Kidney epithelial cell (primary cell): ENCODE data around the gene FANCC. TPM values are rescaled to one million over a fixed set of nuclear protein-coding genes. Genes with fewer than 3 reads are reported as not detected.

Source experiments
- DNase-seq: peaks from one replicate; pipeline ENCODE4 v3.0.0-alpha.2; 2010; ENCODE audit warnings: low read depth
- H3K27me3 ChIP-seq: 2 replicates; pipeline ENCODE4 v1.6.0; 2011; ENCODE audit warnings: low read length; ENCODE audit not compliant: control insufficient read depth, insufficient read depth
- H3K36me3 ChIP-seq: 2 replicates; pipeline ENCODE4 v1.5.1; 2011; ENCODE audit warnings: low read length; ENCODE audit not compliant: control insufficient read depth, insufficient read depth
- H3K4me3 ChIP-seq: 2 replicates; pipeline ENCODE4 v1.5.1; 2011; ENCODE audit warnings: low read depth, mild to moderate bottlenecking, control low read depth, low read length
- total RNA-seq: library from RNA; depleted of rRNA; stranded (reverse); fragments of >200 nt; gene quantifications from 2 replicates; pipeline ENCODE4 v1.2.3, GENCODE V29; 2015
- TF ChIP-seq, protein P1 (sequence below): IDR thresholded peaks from 2 replicates; pipeline ENCODE4 v1.5.1; 2011; ENCODE audit warnings: mild to moderate bottlenecking, moderate library complexity, low read length, control low read depth, inconsistent platforms; ENCODE audit not compliant: insufficient read depth, poor library complexity, severe bottlenecking

FANCC gene
- total RNA-seq, 1 donor from 2014 or later, result 6.1 TPM

DNA sequence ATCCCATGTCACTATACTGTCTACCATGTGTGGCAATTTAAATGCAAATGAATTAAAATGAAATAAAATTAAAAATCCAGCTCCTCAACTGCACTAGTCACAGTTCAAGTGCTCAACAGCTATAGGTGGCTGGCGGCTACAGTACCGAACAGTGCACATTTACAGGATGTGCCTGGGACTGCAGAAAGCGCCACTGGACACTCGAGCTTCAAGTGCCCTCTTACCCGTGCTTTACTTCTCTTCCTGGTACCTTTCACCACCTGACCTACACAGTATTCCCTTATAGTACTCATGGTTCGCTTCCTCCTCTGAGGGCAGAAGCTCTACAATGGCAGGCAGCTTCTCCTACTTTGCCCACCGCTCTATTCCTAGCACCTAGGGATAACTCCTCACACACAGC is 166.6 kb downstream of the FANCC start:
- TF ChIP-seq, protein P1, sequence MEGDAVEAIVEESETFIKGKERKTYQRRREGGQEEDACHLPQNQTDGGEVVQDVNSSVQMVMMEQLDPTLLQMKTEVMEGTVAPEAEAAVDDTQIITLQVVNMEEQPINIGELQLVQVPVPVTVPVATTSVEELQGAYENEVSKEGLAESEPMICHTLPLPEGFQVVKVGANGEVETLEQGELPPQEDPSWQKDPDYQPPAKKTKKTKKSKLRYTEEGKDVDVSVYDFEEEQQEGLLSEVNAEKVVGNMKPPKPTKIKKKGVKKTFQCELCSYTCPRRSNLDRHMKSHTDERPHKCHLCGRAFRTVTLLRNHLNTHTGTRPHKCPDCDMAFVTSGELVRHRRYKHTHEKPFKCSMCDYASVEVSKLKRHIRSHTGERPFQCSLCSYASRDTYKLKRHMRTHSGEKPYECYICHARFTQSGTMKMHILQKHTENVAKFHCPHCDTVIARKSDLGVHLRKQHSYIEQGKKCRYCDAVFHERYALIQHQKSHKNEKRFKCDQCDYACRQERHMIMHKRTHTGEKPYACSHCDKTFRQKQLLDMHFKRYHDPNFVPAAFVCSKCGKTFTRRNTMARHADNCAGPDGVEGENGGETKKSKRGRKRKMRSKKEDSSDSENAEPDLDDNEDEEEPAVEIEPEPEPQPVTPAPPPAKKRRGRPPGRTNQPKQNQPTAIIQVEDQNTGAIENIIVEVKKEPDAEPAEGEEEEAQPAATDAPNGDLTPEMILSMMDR, result no peak
- H3K27me3 ChIP-seq, result no peaks in the 10 kb centered on the region

DNA sequence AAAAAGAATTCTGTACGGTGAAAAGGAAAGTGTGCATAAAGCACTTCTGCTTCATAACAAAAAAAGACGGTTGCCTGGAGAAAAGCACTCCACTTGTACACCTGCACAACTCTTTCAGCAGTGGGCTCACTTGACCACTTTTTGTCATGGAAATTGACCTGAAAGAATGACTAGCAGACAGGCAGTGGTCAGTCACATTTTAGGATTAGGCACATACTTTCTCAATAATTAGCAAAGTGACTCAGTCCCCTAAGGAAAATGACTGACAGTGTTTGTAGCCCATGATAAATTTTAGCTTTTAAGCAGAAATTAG is 169.3 kb downstream of the FANCC start:
- no peaks in the 10 kb centered on the region for H3K36me3 ChIP-seq
- no peak for DNase-seq
- TF ChIP-seq, protein P1, result no peak

More for the DNA sequence above, 166.6 kb downstream of the FANCC start:
- no peak for DNase-seq
- Histone ChIP-seq H3K4me3 (no peak overlapping the region), H3K36me3 (no peaks in the 10 kb centered on the region)

DNA sequence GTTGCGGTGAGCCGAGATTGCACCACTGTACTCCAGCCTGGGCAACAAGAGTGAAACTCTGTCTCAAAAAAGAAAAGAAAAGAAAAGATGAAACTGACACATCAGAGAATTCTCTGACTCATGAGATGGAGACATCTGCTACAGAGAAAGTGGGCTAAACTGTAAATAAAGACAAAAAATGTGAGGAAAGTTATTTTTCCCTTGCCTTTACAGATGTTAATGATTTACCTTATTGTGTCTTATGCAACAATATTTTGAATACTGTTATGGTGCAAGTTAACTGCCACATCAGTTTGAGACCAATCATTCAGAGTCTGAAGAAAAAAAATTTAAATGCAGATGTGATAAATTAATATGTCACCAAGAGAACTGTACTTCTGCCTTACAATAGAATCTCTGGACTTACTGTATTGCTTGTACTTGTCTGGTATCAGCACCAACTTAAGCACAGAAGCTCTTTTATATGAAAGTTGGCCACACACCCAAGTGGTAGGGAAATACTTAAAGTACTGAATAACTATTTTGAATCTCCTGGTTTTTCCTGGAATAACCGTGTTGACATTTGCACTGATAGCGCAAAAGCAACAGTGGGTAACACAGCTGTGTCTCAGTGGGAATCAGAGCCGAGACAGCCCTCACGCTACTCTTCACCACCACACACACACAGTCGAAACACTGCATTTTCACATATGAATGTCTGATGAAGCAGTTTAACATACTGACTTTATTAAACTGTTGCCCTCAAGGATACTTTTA is 169.9 kb downstream of the FANCC start:
- H3K4me3 ChIP-seq, result no peak overlapping the region
- no peaks in the 10 kb centered on the region for H3K36me3 ChIP-seq
- DNase-seq, result no peak
- TF ChIP-seq, protein P1, result no peak
- H3K27me3 ChIP-seq, result no peaks in the 10 kb centered on the region

More for the DNA sequence above, 169.3 kb downstream of the FANCC start:
- H3K27me3 ChIP-seq, result no peaks in the 10 kb centered on the region
- H3K4me3 ChIP-seq, result no peak overlapping the region

GRCh38 chr9:95143591-95144561 is 173.6 kb downstream of the FANCC start:
- Histone ChIP-seq H3K4me3 (no peak overlapping the region), H3K27me3 (no peaks in the 10 kb centered on the region), H3K36me3 (no peaks in the 10 kb centered on the region)
- DNase-seq, result no peak
- TF ChIP-seq, protein P1, result no peak

DNA sequence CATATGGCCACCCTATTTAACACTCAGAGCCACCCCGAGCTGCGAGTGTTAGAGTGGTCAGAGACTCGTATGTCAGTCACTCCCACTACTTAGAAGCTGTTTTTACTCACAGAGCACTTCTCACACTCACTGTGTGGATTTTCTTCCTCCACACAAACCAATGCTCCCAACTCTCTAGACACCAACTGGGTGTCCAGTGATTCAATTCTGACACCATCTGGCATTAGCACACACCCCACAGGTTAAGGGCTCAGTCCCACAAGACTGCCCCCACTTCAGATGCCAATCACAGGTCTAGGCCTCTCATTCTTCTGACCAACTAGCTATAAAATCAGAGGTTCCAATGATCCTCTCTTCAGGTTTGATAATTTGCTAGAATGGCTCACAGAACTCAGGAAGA is 174.8 kb downstream of the FANCC start:
- DNase-seq, result no peak
- no peaks in the 10 kb centered on the region for H3K36me3 ChIP-seq
- no peak overlapping the region for H3K4me3 ChIP-seq
- TF ChIP-seq, protein P1, result no peak
- H3K27me3 ChIP-seq, result no peaks in the 10 kb centered on the region
